ENCODE results near the gene SMARCD3. TPM values are rescaled to one million over a fixed set of nuclear protein-coding genes. Genes with fewer than 3 reads are reported as not detected.

SMARCD3 gene
- total and polyA plus RNA-seq, 2 experiments from 2014 or later = 3.3 to 4.0 TPM

GRCh38 chr7:151238924-151239836 lies 9.3 kb downstream of the SMARCD3 start (continued):
- TF ChIP-seq ZNF462 (CRISPR knock-in tag; IDR thresholded peaks at IDR 0.05) = no peak
- TF ChIP-seq JUNB (IDR thresholded peaks at IDR 0.05; ENCODE audit: unreplicated experiment) = no peak
- no peak for TF ChIP-seq STAT1 (IDR thresholded peaks at IDR 0.05; ENCODE audit: unreplicated experiment)
- TF ChIP-seq NANOG (IDR thresholded peaks at IDR 0.05; ENCODE audit: borderline replicate concordance) = no peak
- TF ChIP-seq CTCF (conservative IDR thresholded peaks at IDR 0.05; ENCODE audit: low read depth in 2 of 2) = no peak
- TF ChIP-seq, protein P1, sequence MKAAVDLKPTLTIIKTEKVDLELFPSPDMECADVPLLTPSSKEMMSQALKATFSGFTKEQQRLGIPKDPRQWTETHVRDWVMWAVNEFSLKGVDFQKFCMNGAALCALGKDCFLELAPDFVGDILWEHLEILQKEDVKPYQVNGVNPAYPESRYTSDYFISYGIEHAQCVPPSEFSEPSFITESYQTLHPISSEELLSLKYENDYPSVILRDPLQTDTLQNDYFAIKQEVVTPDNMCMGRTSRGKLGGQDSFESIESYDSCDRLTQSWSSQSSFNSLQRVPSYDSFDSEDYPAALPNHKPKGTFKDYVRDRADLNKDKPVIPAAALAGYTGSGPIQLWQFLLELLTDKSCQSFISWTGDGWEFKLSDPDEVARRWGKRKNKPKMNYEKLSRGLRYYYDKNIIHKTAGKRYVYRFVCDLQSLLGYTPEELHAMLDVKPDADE (IDR thresholded peaks at IDR 0.05) = no peak

Measured in GM23338 (cell line).